ENCODE measurements around the gene OR8B3. TPM values are rescaled to one million over a fixed set of nuclear protein-coding genes. Genes with fewer than 3 reads are reported as not detected.

Gene OR8B3
- polyA plus RNA-seq, 10 donors: not detected

GRCh38 chr11:124376280-124376679 lies 22.5 kb downstream of the OR8B3 start:
- DNase-seq: no peak

- DNase-seq: no peak
Measured at GRCh38 chr11:124359566-124359965, 39.3 kb downstream of the OR8B3 start.

- no peak for DNase-seq
Measured at GRCh38 chr11:124346311-124346955, 52.4 kb downstream of the OR8B3 start.

Other genes starting within 250 kb of the OR8B3 start
- gene OR10D3, start 215.7 kb downstream of the OR8B3 start, polyA plus RNA-seq (ENCODE audit: insufficient read length in 10 of 10): not detected
- gene OR8G1, start 157.9 kb downstream of the OR8B3 start, polyA plus RNA-seq (ENCODE audit: insufficient read length in 10 of 10): under 1 TPM in 1 of 10 donors, not detected in 9; 0.06 TPM
- gene OR8G5, start 142.6 kb downstream of the OR8B3 start, polyA plus RNA-seq (ENCODE audit: insufficient read length in 10 of 10): under 1 TPM in 5 of 10 donors, not detected in 5; 0.20 to 0.32 (median 0.26) TPM
- gene OR8D1, start 85.1 kb downstream of the OR8B3 start, polyA plus RNA-seq (ENCODE audit: insufficient read length in 10 of 10): under 1 TPM in 6 of 10 donors, not detected in 4; 0.01 to 0.09 (median 0.03) TPM
- not detected for gene OR8D2, start 78.8 kb downstream of the OR8B3 start, polyA plus RNA-seq (ENCODE audit: insufficient read length in 10 of 10)
- not detected for gene OR8B2, start 14.5 kb downstream of the OR8B3 start, polyA plus RNA-seq (ENCODE audit: insufficient read length in 10 of 10)
- not detected for gene OR8B4, start 25.8 kb upstream of the OR8B3 start, polyA plus RNA-seq (ENCODE audit: insufficient read length in 10 of 10)
- not detected for gene OR8B8, start 46.7 kb upstream of the OR8B3 start, polyA plus RNA-seq (ENCODE audit: insufficient read length in 10 of 10)
- not detected for gene OR8B12, start 144.6 kb upstream of the OR8B3 start, polyA plus RNA-seq (ENCODE audit: insufficient read length in 10 of 10)
- gene OR8A1, start 171.0 kb upstream of the OR8B3 start, polyA plus RNA-seq (ENCODE audit: insufficient read length in 10 of 10): under 1 TPM in 9 of 10 donors, not detected in 1; 0.11 to 0.99 (median 0.27) TPM
- gene PANX3, start 212.4 kb upstream of the OR8B3 start, polyA plus RNA-seq (ENCODE audit: insufficient read length in 10 of 10): under 1 TPM in 3 of 10 donors, not detected in 7; 0.12 to 0.24 (median 0.14) TPM
- 10 to 100 TPM; 18.1 to 33.1 (median 22.7) TPM for gene TBRG1, start 223.8 kb upstream of the OR8B3 start, polyA plus RNA-seq (ENCODE audit: insufficient read length in 10 of 10)